ENCODE data around the gene ANKRD39. TPM values are rescaled to one million over a fixed set of nuclear protein-coding genes. Genes with fewer than 3 reads are reported as not detected.

The ANKRD39 gene
- total RNA-seq, 2 donors from 2014 or later = 8.4 to 18.0 TPM

- Histone ChIP-seq H3K9me3 (no peaks in the 10 kb centered on the region), H3K27me3 (replicated peaks; ENCODE audit: insufficient read depth) (no peaks in the 10 kb centered on the region), H3K4me1 (ENCODE audit: control insufficient read depth in 1 of 2, low read depth in 2 of 2) (peaks cover 15 to 33% of the 10 kb centered on the region in 2 donors), H3K27ac (peak overlapping the region; percentile 17 to 28), H3K4me3 (no peak overlapping the region), H3K36me3 (no peaks in the 10 kb centered on the region)
- DNase-seq (ENCODE audit: low spot score) = no peak
- no peak for ATAC-seq (ENCODE audit: insufficient number of reproducible peaks, low FRiP score, low read depth)
- TF ChIP-seq CTCF (IDR thresholded peaks at IDR 0.05) = no peak
These were observed 41.6 kb upstream of the ANKRD39 start for GRCh38 chr2:96899413-96899741.

- peak overlapping the region; percentile 17 to 28 for H3K27ac ChIP-seq
- H3K36me3 ChIP-seq = no peaks in the 10 kb centered on the region
- H3K9me3 ChIP-seq = no peaks in the 10 kb centered on the region
- TF ChIP-seq CTCF (IDR thresholded peaks at IDR 0.05) = no peak
- H3K4me1 ChIP-seq (ENCODE audit: control insufficient read depth in 1 of 2, low read depth in 2 of 2) = peaks cover 11 to 28% of the 10 kb centered on the region in 2 donors
- no peaks in the 10 kb centered on the region for H3K27me3 ChIP-seq (replicated peaks; ENCODE audit: insufficient read depth)
- ATAC-seq (ENCODE audit: insufficient number of reproducible peaks, low FRiP score, low read depth) (no peak), DNase-seq (ENCODE audit: low spot score) (peak; percentile 28)
- H3K4me3 ChIP-seq = no peak overlapping the region
These were observed 41.0 kb upstream of the ANKRD39 start for GRCh38 chr2:96898641-96899412.

GRCh38 chr2:96898135-96898505 is 40.3 kb upstream of the ANKRD39 start:
- Histone ChIP-seq H3K4me1 (ENCODE audit: control insufficient read depth in 1 of 2, low read depth in 2 of 2) (peaks cover 6 to 23% of the 10 kb centered on the region in 2 donors), H3K4me3 (no peak overlapping the region), H3K36me3 (no peaks in the 10 kb centered on the region), H3K27me3 (replicated peaks; ENCODE audit: insufficient read depth) (no peaks in the 10 kb centered on the region), H3K9me3 (no peaks in the 10 kb centered on the region), H3K27ac (no peak overlapping the region)
- no peak for TF ChIP-seq CTCF (IDR thresholded peaks at IDR 0.05)
- ATAC-seq (ENCODE audit: insufficient number of reproducible peaks, low FRiP score, low read depth) (no peak), DNase-seq (ENCODE audit: low spot score) (no peak)

GRCh38 chr2:96897491-96898134 is 39.8 kb upstream of the ANKRD39 start:
- no peak overlapping the region for H3K4me3 ChIP-seq
- no peak for DNase-seq (ENCODE audit: low spot score)
- peaks cover 6 to 28% of the 10 kb centered on the region in 2 donors for H3K4me1 ChIP-seq (ENCODE audit: control insufficient read depth in 1 of 2, low read depth in 2 of 2)
- no peaks in the 10 kb centered on the region for H3K36me3 ChIP-seq
- no peak overlapping the region for H3K27ac ChIP-seq
- no peaks in the 10 kb centered on the region for H3K9me3 ChIP-seq
- TF ChIP-seq CTCF (IDR thresholded peaks at IDR 0.05) = no peak
- ATAC-seq (ENCODE audit: insufficient number of reproducible peaks, low FRiP score, low read depth) = no peak
- H3K27me3 ChIP-seq (replicated peaks; ENCODE audit: insufficient read depth) = no peaks in the 10 kb centered on the region

- Histone ChIP-seq H3K9me3 (no peaks in the 10 kb centered on the region), H3K27ac (peak overlapping the region in 1 of 2 donors; percentile 23), H3K36me3 (no peaks in the 10 kb centered on the region), H3K4me3 (no peak overlapping the region), H3K27me3 (replicated peaks; ENCODE audit: insufficient read depth) (no peaks in the 10 kb centered on the region), H3K4me1 (ENCODE audit: control insufficient read depth in 1 of 2, low read depth in 2 of 2) (peaks cover 18 to 44% of the 10 kb centered on the region in 2 donors)
- TF ChIP-seq CTCF (IDR thresholded peaks at IDR 0.05) = no peak
- DNase-seq (ENCODE audit: low spot score) = no peak
- no peak for ATAC-seq (ENCODE audit: insufficient number of reproducible peaks, low FRiP score, low read depth)
These were observed 38.2 kb upstream of the ANKRD39 start for GRCh38 chr2:96895746-96896651.
